22Rv1 (cell line): ENCODE data around the gene CNTNAP4.

Experiments
- ZFX ChIP-seq: fragments of 450-650 bp; IDR thresholded peaks from 2 replicates; pipeline ENCODE4 v1.6.1; 2017; ENCODE audit warnings: antibody characterized with exemption, borderline replicate concordance
- TF ChIP-seq, protein P1 (sequence below): fragments of 450-650 bp; IDR thresholded peaks from 2 replicates; pipeline ENCODE4 v1.5.1; 2017; ENCODE audit warnings: mild to moderate bottlenecking

- TF ChIP-seq, protein P1, sequence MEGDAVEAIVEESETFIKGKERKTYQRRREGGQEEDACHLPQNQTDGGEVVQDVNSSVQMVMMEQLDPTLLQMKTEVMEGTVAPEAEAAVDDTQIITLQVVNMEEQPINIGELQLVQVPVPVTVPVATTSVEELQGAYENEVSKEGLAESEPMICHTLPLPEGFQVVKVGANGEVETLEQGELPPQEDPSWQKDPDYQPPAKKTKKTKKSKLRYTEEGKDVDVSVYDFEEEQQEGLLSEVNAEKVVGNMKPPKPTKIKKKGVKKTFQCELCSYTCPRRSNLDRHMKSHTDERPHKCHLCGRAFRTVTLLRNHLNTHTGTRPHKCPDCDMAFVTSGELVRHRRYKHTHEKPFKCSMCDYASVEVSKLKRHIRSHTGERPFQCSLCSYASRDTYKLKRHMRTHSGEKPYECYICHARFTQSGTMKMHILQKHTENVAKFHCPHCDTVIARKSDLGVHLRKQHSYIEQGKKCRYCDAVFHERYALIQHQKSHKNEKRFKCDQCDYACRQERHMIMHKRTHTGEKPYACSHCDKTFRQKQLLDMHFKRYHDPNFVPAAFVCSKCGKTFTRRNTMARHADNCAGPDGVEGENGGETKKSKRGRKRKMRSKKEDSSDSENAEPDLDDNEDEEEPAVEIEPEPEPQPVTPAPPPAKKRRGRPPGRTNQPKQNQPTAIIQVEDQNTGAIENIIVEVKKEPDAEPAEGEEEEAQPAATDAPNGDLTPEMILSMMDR, result no peak
- TF ChIP-seq ZFX, result no peak
Measured at GRCh38 chr16:76483307-76483909, 206.2 kb downstream of the CNTNAP4 start.
